Measurements from ENCODE around the gene MYO3B. TPM values are rescaled to one million over a fixed set of nuclear protein-coding genes. Genes with fewer than 3 reads are reported as not detected.

Gene MYO3B
- total RNA-seq, 1 experiment from 2014 or later: 0.50 TPM

DNA sequence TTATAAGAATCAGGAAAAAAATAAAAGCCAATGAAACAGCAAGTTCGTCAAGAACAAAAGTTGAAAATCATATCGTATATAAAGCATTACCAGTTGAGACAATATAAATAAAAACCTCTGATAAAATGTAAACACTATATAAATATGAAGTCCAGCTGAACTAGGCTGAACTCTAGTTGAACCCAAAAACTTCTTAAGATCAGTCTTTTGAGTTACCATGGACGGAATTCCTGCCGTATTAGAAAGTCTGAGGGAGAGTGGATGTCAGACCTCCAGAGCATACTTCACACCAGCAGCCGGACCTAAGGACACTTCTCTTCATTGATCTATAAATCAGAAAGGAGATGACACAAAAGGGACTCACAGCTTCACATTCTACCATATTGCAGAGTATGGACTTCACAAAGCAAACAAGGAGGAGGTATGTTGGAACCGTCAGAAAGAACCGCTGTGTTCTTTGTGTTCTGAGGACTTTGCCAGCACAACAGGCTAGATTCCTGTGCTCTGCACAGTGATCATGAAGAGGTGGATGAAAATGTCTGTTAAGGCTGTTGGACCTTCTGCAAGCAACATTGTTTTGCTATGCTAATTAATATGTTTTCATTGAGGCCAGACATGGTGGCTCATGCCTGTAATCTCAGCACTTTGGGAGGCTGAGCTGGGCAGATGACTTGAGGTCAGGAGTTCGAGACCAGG is 469.9 kb downstream of the MYO3B start (continued):
- TF ChIP-seq GABPB1 (CRISPR knock-in tag; IDR thresholded peaks at IDR 0.05): no peak
- TF ChIP-seq PRRX2 (CRISPR knock-in tag; IDR thresholded peaks at IDR 0.05): no peak
- no peak for TF ChIP-seq OVOL2 (CRISPR knock-in tag; IDR thresholded peaks at IDR 0.05; ENCODE audit: borderline replicate concordance)
- TF ChIP-seq, protein P1, sequence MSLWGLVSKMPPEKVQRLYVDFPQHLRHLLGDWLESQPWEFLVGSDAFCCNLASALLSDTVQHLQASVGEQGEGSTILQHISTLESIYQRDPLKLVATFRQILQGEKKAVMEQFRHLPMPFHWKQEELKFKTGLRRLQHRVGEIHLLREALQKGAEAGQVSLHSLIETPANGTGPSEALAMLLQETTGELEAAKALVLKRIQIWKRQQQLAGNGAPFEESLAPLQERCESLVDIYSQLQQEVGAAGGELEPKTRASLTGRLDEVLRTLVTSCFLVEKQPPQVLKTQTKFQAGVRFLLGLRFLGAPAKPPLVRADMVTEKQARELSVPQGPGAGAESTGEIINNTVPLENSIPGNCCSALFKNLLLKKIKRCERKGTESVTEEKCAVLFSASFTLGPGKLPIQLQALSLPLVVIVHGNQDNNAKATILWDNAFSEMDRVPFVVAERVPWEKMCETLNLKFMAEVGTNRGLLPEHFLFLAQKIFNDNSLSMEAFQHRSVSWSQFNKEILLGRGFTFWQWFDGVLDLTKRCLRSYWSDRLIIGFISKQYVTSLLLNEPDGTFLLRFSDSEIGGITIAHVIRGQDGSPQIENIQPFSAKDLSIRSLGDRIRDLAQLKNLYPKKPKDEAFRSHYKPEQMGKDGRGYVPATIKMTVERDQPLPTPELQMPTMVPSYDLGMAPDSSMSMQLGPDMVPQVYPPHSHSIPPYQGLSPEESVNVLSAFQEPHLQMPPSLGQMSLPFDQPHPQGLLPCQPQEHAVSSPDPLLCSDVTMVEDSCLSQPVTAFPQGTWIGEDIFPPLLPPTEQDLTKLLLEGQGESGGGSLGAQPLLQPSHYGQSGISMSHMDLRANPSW (CRISPR knock-in tag; conservative IDR thresholded peaks at IDR 0.05; ENCODE audit: low read depth): no peak
- TF ChIP-seq TEAD1 (CRISPR knock-in tag; IDR thresholded peaks at IDR 0.05): no peak
- no peak for TF ChIP-seq MAX (CRISPR knock-in tag; IDR thresholded peaks at IDR 0.05)
- no peak for TF ChIP-seq PREB (CRISPR knock-in tag; IDR thresholded peaks at IDR 0.05; ENCODE audit: borderline replicate concordance)
- no peak for TF ChIP-seq ZBTB21 (CRISPR knock-in tag; IDR thresholded peaks at IDR 0.05; ENCODE audit: borderline replicate concordance)

- Mint-ChIP-seq H3K27ac (no peak overlapping the region), H3K4me1 (peaks cover 25% of the 10 kb centered on the region), H3K27me3 (ENCODE audit: low read depth) (no peaks in the 10 kb centered on the region), H3K9me3 (no peaks in the 10 kb centered on the region), H3K4me3 (no peak overlapping the region), H3K36me3 (no peaks in the 10 kb centered on the region)
- CTCF ChIA-PET: interaction anchor here (0.6 to 0.8 kb wide), 2 partner anchors 29 to 163 kb away, joined by 3 to 4 read pairs; no protein-coding TSS in a partner anchor
- POLR2A ChIA-PET: no interaction called here
- DNase-seq (ENCODE audit: low spot score) (no peak), ATAC-seq (no peak)
- TF ChIP-seq FOXJ3 (CRISPR knock-in tag; IDR thresholded peaks at IDR 0.05; ENCODE audit: borderline replicate concordance): no peak
- no peak for TF ChIP-seq ZNF263 (CRISPR knock-in tag; IDR thresholded peaks at IDR 0.05; ENCODE audit: low read depth)
- TF ChIP-seq IRF2 (CRISPR knock-in tag; IDR thresholded peaks at IDR 0.05; ENCODE audit: borderline replicate concordance, low read depth): no peak
- no peak for TF ChIP-seq MXD4 (CRISPR knock-in tag; IDR thresholded peaks at IDR 0.05; ENCODE audit: borderline replicate concordance)
- no peak for TF ChIP-seq TP53 (CRISPR knock-in tag; IDR thresholded peaks at IDR 0.05)
- no peak for TF ChIP-seq ZNF317 (CRISPR knock-in tag; IDR thresholded peaks at IDR 0.05; ENCODE audit: borderline replicate concordance, low read depth)
- TF ChIP-seq, protein P2, sequence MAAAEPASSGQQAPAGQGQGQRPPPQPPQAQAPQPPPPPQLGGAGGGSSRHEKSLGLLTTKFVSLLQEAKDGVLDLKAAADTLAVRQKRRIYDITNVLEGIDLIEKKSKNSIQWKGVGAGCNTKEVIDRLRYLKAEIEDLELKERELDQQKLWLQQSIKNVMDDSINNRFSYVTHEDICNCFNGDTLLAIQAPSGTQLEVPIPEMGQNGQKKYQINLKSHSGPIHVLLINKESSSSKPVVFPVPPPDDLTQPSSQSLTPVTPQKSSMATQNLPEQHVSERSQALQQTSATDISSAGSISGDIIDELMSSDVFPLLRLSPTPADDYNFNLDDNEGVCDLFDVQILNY (CRISPR knock-in tag; IDR thresholded peaks at IDR 0.05): no peak
- TF ChIP-seq, protein P3, sequence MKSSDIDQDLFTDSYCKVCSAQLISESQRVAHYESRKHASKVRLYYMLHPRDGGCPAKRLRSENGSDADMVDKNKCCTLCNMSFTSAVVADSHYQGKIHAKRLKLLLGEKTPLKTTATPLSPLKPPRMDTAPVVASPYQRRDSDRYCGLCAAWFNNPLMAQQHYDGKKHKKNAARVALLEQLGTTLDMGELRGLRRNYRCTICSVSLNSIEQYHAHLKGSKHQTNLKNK (CRISPR knock-in tag; IDR thresholded peaks at IDR 0.05): no peak
- TF ChIP-seq MYBL2 (CRISPR knock-in tag; IDR thresholded peaks at IDR 0.05): no peak
- TF ChIP-seq, protein P4, sequence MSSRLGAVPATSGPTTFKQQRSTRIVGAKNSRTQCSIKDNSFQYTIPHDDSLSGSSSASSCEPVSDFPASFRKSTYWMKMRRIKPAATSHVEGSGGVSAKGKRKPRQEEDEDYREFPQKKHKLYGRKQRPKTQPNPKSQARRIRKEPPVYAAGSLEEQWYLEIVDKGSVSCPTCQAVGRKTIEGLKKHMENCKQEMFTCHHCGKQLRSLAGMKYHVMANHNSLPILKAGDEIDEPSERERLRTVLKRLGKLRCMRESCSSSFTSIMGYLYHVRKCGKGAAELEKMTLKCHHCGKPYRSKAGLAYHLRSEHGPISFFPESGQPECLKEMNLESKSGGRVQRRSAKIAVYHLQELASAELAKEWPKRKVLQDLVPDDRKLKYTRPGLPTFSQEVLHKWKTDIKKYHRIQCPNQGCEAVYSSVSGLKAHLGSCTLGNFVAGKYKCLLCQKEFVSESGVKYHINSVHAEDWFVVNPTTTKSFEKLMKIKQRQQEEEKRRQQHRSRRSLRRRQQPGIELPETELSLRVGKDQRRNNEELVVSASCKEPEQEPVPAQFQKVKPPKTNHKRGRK (CRISPR knock-in tag; IDR thresholded peaks at IDR 0.05; ENCODE audit: borderline replicate concordance): no peak
- TF ChIP-seq SP1 (CRISPR knock-in tag; conservative IDR thresholded peaks at IDR 0.05): no peak
- TF ChIP-seq NFYB (CRISPR knock-in tag; conservative IDR thresholded peaks at IDR 0.05; ENCODE audit: low read depth): no peak
- no peak for TF ChIP-seq ARID4B (CRISPR knock-in tag; IDR thresholded peaks at IDR 0.05; ENCODE audit: borderline replicate concordance)
- no peak for TF ChIP-seq E2F1 (CRISPR knock-in tag; IDR thresholded peaks at IDR 0.05)
Observed at GRCh38 chr2:170651624-170652325, 473.8 kb downstream of the MYO3B start.

Measured in WTC11 (cell line).